CD4-positive, alpha-beta T cell treated with Interleukin-21 for 1 hour (primary cell): Measurements from ENCODE around the gene DZIP1L.
"Not testable (repeated sequence)": the region's sequence is repeated elsewhere in the genome, so short reads cannot be mapped to it uniquely, and the experiment has no call there.

Source experiments
- DNase-seq: peaks from one replicate; pipeline ENCODE4 v3.0.0-alpha.2; 2020

DZIP1L gene

DNA sequence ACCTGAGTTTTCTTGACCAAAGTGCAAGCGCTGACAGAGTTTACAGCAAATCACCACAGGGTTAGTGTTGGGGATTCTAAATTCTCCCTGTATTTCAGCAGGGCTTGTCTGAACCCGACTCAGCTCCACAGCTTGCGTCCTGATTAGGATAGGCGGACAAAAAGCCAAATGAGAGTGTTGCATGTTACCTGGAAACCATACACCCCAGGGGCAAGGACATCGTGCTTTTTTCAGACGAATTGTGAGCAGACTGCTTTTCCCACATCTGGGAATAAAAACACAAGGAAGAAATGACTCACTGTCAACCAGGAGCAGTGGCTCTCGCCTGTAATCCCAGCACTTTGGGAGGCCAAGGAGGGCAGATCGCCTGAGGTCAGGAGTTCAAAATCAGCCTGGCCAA is 3.0 kb downstream of the DZIP1L start:
- no peak for DNase-seq

DNA sequence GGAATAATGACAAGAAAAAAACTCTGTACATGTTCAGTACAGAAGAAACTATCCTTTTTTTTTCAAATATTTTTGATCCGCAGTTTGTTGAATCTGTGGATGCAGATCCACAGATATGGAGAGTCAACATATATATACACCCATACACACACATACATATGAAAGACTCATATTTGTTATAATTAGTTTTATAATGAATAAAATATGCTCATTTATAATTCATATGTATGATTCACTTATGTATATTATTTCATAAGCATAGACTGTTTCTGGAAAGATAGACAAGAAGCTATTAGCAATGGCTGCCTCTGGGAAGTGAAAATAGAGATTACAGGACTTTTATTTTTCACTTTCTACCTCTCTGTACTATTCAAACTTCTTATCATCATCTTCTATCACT is 9.8 kb downstream of the DZIP1L start:
- DNase-seq = no peak

DNA sequence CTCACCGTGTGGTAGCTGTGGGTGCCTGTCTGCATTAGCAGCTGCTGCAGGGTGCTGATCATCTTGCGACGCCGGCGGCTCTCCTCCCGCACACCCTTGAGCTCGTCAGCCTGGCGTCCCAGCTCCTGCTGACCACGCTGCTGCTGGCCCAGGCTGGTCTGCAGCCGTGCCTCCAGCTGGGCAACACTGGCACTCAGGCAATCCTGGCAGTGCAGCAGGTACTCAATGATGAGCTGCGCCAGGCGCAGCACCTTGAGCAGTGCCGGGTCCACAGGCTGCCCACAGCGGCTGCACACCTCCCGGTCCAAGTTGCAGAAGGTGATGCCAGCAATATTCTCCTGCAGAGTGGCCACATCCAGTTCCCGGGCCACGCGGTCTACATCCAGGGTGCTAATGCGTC is 11.9 kb downstream of the DZIP1L start:
- no peak for DNase-seq

DNA sequence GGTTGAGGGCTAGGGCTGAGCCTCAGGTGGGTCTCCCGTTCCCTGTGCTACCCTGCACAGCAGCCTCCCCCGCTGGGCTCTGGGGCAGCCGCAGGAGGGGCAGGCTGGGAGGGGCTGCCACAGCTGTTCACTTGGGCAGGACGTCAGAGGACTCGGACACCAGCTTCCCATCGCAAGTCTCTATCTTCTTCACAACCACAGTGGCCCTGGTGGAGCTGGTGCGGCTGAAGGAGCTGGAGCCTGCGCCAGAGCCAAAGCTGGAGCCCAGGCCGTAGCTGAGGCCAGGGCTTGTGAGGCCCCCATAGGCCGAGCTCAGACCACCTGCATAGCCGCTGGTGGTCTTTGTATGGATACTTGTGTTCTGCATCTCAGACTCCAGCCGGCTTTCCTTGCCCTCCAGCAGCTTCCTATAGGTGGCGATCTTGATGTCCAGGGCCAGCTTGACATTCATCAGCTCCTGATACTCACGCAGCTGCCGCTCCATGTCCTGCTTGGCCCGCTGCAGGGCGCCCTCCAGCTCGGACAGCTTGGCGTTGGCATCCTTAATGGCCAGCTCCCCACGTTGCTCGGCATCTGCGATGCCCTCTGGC is 14.0 kb downstream of the DZIP1L start:
- DNase-seq = not testable (repeated sequence)

DNA sequence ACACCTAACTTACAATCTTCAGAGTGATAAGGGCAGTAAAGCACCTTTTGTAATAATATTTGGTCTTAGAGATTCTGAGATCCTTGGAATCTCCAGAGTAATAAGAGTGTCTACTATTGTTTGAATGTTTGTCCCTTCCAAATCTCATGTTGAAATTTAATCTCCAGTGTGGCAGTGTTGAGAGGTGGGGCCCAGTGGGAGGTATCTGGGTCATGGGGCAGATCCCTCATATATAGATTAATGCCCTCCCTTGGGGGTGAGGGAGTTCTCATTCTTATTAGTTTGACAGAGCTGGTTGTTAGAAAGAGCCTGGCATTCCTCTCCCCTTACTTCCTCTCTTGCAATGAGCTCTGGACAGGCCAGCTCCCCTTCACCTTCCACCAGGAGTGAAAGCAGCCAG is 16.0 kb downstream of the DZIP1L start:
- no peak for DNase-seq

DNA sequence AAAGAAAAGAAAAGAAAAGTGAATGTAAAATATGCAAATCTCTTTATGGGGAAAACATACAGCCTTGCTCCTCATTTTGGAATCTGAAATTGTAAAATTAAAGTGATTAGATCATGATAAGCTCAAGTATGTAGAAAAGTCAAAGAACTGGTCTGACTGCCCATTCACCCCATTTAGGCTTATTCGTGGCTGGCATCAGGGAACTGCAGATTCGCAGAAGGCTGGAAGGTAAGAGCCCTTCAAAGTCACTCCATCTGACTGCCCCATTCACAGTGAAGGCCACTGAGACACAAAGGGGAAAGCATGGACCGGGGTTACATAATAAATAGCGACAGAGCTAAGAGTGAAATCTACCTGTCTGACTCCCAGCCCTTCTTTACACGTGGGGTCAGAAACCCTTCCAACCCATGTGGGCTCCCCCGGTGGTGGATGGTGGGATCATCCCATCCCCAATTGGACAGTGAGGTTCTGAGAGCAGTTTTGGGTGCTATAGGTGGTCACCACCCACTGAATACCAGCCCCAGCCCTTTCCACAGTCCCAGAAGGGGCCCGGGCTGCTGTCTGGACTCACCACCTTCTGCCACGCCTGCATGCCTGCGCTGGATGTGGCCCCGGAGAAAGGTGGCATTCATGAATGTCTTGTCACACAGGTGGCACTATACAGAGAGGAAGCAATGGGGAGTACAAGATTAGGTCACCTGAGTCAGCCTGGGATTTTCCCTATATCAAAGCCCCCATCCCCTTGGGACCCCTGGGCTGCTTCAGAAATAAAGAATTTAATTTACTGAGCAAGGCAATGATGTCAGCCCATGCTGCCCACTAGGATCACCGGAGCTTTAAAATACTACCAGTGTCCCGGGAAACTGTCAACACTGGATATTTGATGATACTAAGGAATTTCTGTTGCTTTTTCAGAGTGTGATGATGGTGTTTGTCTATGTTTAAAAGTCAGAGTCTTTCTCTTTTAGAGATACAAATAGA is 17.9 kb downstream of the DZIP1L start:
- DNase-seq = no peak

DNA sequence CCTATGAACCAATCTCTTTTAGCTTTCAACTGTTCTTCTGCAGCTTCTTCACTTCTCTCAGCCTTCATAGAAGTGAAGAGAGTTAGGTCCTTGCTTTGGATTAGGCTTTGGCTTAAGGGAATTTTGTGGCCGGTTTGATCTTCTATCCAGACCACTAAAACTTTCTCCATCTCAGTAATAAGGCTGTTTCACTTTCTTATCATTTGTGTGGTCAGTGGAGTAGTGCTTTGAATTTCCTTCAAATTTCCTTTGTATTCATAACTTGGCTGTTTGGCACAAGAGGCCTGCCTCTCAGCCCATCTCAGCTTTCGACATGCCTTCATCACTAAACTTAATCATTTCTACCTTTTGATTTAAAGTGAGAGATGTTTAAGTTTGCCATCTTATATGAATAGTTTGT is 21.7 kb downstream of the DZIP1L start:
- no peak for DNase-seq

DNA sequence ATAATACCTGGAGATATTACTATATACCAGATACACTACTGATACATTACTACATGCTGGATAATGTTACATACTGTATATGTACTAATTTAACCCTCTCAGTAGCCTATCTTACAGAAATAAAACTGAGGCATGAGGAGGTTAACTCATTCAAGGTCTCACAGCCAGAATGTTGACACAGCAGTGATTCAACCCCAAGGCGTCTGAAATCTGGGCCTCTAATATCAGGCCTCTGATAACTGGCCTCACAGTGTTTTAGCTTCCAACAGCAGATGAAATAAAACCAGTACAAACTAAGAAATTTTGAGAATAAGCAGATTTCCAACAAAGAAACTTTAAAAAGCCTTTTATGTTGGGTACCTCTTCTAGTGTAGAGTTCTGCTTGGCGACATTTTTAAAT is 23.4 kb downstream of the DZIP1L start:
- no peak for DNase-seq

DNA sequence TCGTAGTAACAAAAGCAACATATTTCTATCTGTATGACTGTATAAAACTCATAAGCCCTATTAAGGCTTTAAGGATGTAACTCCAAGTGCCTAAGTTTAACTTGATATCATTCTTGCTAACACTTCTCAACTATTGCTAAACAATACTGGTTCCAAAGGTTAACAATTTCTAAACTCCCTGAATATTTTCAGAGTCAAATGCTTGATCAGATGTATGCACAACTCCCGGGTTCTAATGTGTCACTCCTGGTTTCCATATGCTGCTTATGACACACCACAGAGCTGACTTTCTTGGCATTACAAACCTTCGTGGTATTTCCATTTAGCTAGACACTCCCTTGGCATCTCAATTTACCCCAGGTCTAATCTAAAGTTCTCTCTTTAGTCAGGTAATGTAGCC is 26.3 kb downstream of the DZIP1L start:
- DNase-seq = no peak

DNA sequence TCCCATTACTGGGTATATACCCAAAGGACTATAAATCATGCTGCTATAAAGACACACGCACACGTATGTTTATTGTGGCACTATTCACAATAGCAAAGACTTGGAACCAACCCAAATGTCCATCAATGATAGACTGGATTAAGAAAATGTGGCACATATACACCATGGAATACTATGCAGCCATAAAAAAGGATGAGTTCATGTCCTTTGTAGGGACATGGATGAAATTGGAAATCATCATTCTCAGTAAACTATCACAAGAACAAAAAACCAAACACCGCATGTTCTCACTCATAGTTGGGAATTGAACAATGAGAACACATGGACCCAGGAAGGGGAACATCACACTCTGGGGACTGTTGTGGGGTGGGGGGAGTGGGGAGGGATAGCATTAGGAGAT is 29.7 kb downstream of the DZIP1L start:
- DNase-seq = not testable (repeated sequence)

DNA sequence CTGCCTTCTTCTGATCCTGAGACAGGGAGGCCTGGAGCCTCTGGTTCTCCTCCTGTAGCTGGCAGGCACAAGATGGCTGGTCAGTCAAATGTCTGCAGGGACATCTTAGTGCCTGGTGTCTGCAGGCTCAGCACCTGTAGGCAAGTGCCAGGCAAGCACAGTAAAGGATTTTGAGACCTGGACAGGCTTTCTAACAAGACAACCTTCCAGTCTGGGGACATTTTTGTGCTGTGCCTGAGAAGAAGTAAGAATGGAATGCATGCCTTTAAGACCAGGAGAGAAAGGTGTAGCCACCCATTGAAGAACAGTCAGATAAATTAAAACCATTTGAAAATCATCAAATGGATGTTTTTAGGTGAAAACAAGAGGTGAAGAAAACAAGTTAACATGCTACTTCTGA is 31.2 kb downstream of the DZIP1L start:
- DNase-seq = no peak

DNA sequence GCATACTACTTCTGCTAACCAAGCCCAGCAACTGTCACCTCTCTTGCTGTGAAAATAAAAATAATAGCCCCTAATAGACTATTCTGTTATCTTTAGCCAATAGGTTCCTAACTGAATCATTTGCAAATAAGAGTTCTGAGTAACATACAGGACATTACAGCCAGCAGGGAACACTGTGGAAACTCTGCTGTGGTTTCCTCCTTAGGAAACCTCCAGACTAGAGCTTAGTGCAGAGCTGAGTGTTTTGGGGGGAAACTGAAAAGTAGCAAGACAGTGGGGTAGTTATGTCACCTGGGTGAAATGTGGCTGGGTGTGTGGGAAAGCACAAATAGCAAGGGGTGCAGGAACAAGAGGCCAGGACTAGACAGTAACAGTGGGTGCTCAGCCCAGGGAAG is 32.4 kb downstream of the DZIP1L start:
- DNase-seq = no peak

DNA sequence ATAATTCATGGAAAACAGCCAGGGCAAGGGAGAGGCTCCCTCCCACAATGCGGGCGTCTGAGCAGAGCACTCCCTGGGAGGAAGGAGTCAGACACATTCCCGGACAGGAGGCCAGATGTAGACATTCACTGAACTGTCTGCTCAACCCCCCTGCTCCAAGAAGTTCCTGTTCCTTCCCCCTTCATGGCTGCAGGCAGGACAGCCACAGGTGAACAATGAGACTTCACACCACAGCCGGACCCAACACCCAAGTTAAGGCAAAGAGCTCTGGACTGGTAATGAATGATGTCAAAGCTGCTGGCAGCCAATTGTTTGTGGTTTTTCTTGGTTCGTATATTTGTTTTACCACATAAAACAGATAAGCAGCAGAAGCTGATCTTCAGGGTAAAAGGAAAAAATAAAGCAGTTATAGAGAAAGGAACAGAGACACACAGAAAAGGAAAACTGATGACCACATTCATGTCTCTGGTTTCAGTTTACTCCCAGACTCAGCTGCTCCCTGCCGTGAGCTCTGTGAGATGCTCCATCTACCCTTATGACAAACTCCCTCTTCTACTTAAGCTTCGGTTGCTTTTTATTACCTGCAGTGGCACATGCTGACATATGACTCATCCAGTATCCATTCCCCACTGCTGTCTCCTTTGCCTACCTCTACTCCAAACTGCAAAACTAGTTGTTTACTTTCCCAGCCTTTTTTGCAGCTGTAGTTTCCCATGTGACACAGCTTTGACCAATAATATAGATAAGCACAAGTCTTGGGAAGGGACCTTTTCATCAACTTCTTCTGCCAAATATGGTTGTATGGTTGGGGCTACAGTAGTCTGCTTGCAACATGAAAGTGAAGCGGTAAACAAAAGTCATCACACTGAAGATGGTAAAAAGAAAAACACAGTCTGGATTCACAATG is 33.1 kb downstream of the DZIP1L start:
- peak; percentile 8 for DNase-seq

DNA sequence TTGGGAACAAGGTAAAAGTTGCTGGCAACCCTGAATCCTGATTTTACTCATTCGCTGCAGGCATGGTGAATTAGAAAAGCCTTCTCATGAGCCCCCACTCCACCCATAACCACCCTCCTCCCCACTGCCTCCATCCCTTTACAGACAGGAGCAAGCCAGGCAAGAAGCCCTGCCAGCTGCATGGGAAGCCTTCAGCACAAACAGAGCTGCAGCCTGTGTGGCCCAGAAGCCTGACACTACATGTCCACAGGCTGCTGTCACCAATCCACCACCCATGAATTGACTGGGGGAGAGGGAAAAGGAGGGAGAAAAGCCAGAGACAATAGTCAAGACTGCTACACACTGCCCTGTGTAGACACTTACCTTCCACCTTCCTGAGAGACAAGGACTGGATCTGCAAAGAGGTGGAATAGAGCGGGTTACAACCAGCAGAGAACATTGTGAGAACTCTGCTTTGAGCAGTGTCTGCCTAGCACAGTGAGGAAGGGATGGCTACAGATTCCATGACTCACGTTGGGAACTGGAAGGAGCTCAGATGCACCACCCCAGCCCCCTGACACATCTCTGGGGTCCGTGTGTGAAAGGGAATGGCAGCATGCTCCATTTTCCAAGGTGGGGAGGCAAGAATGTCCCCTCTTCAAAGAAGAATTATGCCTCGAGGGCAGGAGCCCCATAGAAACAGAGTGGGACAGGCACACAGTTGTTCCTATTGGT is 33.9 kb downstream of the DZIP1L start:
- no peak for DNase-seq

DNA sequence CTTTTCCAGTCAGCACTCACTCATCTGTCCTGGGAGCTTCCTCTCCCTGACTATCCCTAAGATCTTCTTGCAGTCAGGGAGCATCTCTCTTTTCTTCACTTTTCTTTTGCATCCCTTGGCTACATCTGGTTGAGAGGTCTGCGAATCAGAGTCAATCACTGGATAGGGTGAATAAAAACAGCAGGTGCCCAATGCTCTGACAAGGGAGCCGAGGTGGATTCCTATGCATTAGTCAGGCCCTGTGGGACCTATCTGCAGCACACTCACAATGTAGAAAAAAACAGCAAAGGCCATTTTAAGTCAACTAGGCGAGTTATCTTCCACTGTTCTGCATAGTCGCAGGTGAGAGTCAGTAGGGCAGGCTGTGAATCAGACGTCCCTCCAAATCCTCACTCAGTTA is 35.5 kb downstream of the DZIP1L start:
- DNase-seq = no peak

DNA sequence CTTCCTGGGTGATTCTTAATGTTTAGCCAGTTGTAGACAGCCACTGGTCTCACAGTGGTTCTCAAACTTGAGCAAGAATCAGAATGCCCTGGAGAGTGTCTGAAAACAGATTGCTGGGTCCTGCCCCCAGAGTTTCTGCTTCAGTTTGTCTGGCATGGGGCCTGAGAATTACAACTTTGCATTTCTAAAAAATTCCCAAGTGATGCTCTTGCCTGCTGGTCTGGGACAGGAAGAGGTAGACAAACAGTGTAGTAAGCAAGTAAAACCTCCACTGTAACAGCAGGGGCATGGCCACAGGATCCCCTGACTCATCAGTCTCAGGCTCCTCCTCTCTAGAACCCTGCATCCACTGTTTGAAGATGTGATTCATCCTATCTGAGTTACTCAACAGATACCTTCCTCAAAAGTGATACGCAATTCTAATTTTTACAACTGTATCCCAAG is 36.5 kb downstream of the DZIP1L start:
- no peak for DNase-seq

DNA sequence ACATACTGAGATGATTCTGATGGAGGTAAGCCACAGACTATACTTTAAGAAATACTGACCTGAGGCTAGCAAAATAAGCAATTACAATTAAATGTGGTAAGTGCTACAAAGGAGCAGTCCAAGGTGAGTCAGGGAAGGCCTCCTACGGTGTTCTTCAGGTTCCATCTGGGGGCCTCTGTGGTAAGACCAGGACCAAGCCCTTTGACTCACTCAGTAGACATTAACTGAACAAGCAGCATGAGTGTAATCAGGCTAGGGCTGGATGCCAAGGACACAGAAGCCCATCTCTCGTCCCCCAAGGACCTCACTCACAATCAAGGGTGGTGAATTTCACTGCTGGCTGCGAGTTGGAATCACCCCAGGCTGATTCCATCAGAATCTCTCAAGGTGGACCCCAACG is 37.3 kb downstream of the DZIP1L start:
- no peak for DNase-seq

DNA sequence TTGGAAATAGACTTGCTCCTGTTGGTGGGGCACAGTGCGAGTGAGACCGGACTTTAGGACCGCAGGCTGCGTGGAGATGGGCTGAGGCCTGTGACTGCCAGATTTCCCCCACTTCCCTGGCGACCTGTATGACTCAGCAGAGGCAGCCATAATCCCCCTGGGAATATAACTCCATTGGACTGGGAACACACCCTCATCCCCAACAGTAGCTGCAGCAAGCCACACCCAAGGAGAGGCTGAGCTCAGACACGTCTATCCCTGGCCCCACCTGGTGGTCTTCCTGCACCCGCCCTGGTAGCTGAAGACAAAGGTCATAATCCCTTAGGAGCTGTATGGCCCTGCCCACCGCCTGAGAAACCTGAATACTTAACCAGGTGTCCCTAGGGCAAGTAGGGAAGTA is 42.6 kb downstream of the DZIP1L start:
- no peak for DNase-seq

DNA sequence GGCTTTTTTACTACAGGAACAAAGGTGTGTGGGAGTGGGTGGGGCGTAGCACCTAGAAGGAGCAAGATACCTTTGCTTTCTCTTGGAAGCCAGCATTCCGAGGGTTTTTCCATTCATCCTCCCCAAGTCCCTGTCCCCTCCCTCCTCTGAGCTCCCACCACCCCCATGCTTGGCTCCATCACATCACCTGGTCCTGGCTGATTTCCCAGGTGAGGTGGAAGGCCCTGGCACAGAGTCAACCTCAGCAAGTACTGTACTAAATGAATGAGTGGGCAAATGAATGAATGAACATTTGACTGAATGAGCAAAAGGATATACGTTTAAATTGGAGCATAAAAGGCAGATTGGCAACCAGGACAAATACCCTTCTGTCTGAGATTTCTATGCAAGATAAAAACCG is 45.4 kb downstream of the DZIP1L start:
- no peak for DNase-seq

DNA sequence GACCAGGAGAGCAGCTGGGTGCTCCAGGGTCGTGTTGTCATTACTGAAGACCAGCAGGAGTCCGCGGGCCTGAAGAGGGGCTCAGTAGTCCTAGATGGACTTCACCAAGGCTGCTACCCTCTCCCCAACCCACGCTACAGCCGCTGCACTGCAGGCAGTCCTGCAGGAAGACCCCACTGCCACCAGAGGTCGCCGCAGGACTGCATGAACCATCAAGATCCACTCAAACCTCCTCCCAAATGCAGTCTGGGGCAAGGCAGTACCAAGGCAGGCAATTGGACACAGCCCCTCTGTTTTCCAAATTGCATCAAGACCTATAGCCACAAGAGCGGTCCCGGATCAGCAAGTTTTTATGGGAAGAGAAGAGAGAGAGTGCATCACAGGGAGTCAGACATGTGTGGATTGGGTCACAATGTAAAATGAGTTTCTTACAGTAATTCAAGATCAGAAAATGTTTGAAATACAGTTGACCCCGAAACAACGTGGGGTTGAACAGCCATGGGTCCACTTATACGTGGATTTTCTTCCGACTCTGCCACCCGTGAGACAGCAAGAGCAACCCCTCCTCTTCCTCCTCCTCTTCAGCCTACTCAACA is 46.7 kb downstream of the DZIP1L start:
- DNase-seq = peak; percentile 65

DNA sequence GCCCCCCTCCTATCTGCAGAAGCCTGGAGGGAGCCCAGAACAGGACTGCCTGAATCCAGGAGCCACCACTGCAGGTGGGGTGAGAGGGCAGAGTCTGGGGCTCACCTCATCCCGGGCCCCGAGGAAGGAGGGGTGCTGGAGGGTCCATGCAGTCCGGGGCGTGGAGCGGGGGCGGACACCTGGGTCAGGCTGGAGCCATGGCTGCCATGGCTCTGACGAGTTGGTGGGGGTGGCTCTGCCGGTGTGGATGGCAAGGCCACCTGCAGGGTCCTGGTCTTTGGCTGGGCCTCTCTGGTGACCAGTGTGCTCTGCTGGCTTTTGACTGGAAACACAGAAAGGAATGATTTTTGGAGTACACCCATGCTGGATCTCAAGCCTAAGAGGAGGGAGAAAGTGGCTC is 47.4 kb downstream of the DZIP1L start:
- no peak for DNase-seq

DNA sequence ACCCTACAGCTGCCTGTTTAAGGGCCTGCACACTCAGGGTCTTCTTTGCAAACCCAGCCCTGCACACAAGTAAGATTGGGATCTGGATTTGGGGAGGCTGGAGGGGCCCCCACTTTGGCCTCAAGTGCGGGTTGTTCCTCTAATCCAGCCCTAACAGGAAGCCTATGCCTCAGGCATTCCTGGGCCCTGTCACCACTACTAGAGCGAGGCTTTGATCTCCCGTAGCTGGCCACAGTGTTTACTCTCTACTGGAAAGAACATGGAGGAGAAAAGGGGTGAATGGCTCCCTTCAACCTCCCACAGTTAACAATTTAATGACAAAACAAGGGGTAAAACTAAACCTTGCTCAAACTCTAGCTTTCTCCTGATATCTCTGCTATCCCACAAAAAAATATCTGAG is 48.4 kb downstream of the DZIP1L start:
- no peak for DNase-seq
